Esophagus (tissue), 2 donors: ENCODE measurements around the gene UBE2I. TPM values are rescaled to one million over a fixed set of nuclear protein-coding genes. Genes with fewer than 3 reads are reported as not detected.

Source experiments
- H3K27ac ChIP-seq, 2 donors: one replicate each; pipeline ENCODE4 v1.5.1; 2013; ENCODE audit warnings: low read depth in 2 of 2, mild to moderate bottlenecking in 2 of 2, inconsistent platforms in 1 of 2, low read length in 1 of 2, moderate library complexity in 1 of 2
- H3K27me3 ChIP-seq, 2 donors: one replicate each; pipeline ENCODE4 v1.6.1; 2013; ENCODE audit warnings: low read length in 2 of 2, control low read depth in 1 of 2, mild to moderate bottlenecking in 1 of 2; ENCODE audit not compliant: insufficient read depth in 2 of 2, control insufficient read depth in 1 of 2
- H3K36me3 ChIP-seq, 2 donors: one replicate each; pipeline ENCODE4 v1.6.1; 2013; ENCODE audit warnings: low read length in 1 of 2; ENCODE audit not compliant: control insufficient read depth in 2 of 2, insufficient read depth in 2 of 2
- H3K4me1 ChIP-seq, 2 donors: one replicate each; pipeline ENCODE4 v1.6.1; 2013; ENCODE audit warnings: low read length in 1 of 2; ENCODE audit not compliant: control insufficient read depth in 2 of 2, insufficient read depth in 2 of 2
- H3K4me3 ChIP-seq, 2 donors: one replicate each; pipeline ENCODE4 v1.5.1; 2013; ENCODE audit warnings: low read length in 2 of 2, mild to moderate bottlenecking in 2 of 2, low read depth in 1 of 2, moderate library complexity in 1 of 2
- H3K9me3 ChIP-seq, 2 donors: one replicate each; pipeline ENCODE4 v1.6.1; 2013; ENCODE audit warnings: mild to moderate bottlenecking in 2 of 2, low read depth in 1 of 2, low read length in 1 of 2, moderate library complexity in 1 of 2; ENCODE audit not compliant: control insufficient read depth in 2 of 2, insufficient read depth in 1 of 2
- WGBS, 2 donors: extraction: QIAGEN DNeasy Blood & Tissue Kit; methylation state at CpG; one replicate each; pipeline ENCODE4 v1.1.7; 2013; 5-methylcytosine and 5-hydroxymethylcytosine counted together
- polyA plus RNA-seq, 2 donors: library from polyadenylated mRNA; stranded (reverse); fragments of 200-250 nt; gene quantifications; one replicate each; pipeline ENCODE4 v1.2.3, GENCODE V29; 2013
- donor health status: healthy with polysubstance abuse.
- donor health status: Bipolar disorder and iron deficiency.

Gene UBE2I
- polyA plus RNA-seq, 2 donors, result 35.4 to 56.9 TPM

GRCh38 chr16:1310832-1311200 lies 1.4 kb downstream of the UBE2I start:
- no peaks in the 10 kb centered on the region for H3K9me3 ChIP-seq
- H3K4me3 ChIP-seq, result peak overlapping the region; percentile 70 to 88
- peaks cover 10 to 35% of the 10 kb centered on the region in 2 donors for H3K36me3 ChIP-seq
- H3K27me3 ChIP-seq, result no peaks in the 10 kb centered on the region
- 1% methylated on average over 14 of the region's 14 CpGs for WGBS, 2 donors
- peak overlapping the region; percentile 89 to 97 for H3K27ac ChIP-seq
- H3K4me1 ChIP-seq, result peaks cover 12 to 21% of the 10 kb centered on the region in 2 donors

- WGBS, 2 donors, result 11 to 13% methylated on average over 13 of the region's 13 CpGs
- H3K4me1 ChIP-seq, result peaks cover 12 to 21% of the 10 kb centered on the region in 2 donors
- no peaks in the 10 kb centered on the region for H3K9me3 ChIP-seq
- H3K4me3 ChIP-seq, result peak overlapping the region; percentile 70 to 88
- no peak overlapping the region for H3K27ac ChIP-seq
- H3K27me3 ChIP-seq, result no peaks in the 10 kb centered on the region
- peaks cover 10 to 39% of the 10 kb centered on the region in 2 donors for H3K36me3 ChIP-seq
These were observed 1.8 kb downstream of the UBE2I start for GRCh38 chr16:1311212-1311737.

DNA sequence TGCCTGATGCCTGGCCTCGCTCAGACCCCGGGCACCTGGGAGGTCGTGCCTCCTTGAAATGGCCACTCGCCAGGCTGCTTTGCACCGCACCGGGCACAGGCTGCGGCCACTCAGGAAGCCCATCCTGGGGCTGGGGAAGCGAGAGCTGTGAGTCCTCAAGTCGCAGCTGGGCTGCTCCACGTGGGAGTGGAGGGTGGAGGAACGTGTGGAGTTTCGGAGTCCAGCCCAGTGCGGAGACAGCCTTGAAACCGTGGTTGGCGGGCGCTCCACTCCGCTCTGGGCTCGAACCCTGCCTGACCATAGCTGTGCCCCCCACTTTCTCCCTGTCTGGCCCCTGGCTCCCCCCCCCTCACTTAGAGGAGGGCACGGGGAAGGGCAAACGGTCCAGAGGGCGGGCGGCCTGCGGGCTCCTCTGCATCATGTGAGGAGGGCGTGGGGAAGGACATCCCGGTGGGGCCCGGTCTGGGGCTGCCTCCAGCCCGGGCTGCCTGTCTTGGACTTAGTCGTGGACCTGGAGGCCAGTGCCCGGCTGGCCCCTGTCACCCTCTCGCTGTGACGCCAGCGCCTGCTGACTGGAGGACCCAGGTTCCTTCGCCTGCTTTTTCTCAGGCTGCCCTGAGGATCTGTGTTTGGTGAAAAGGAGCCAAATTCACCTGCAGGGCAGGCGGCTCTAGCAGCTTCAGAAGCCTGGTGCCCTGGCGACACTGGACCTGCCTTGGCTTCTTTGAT lies 2.5 kb downstream of the UBE2I start:
- peaks cover 10 to 45% of the 10 kb centered on the region in 2 donors for H3K36me3 ChIP-seq
- 20 to 27% methylated on average over 34 to 35 of the region's 35 CpGs for WGBS, 2 donors
- H3K27me3 ChIP-seq, result no peaks in the 10 kb centered on the region
- peaks cover 12 to 21% of the 10 kb centered on the region in 2 donors for H3K4me1 ChIP-seq
- H3K27ac ChIP-seq, result no peak overlapping the region
- H3K9me3 ChIP-seq, result no peaks in the 10 kb centered on the region
- peak overlapping the region; percentile 70 to 88 for H3K4me3 ChIP-seq

- Histone ChIP-seq H3K27ac (no peak overlapping the region), H3K27me3 (no peaks in the 10 kb centered on the region)
These were observed 3.0 kb downstream of the UBE2I start for GRCh38 chr16:1312467-1312816.

GRCh38 chr16:1312903-1313302 lies 3.5 kb downstream of the UBE2I start:
- Histone ChIP-seq H3K36me3 (peaks cover 10 to 53% of the 10 kb centered on the region in 2 donors), H3K4me1 (peaks cover 12 to 21% of the 10 kb centered on the region in 2 donors), H3K4me3 (no peak overlapping the region), H3K9me3 (no peaks in the 10 kb centered on the region), H3K27ac (no peak overlapping the region), H3K27me3 (no peaks in the 10 kb centered on the region)
- 84 to 91% methylated on average over 15 of the region's 15 CpGs for whole genome bisulfite sequencing, 2 donors

More at GRCh38 chr16:1312467-1312816, 3.0 kb downstream of the UBE2I start:
- peak overlapping the region in 1 of 2 donors; percentile 88 for H3K4me3 ChIP-seq
- H3K36me3 ChIP-seq, result peaks cover 10 to 48% of the 10 kb centered on the region in 2 donors
- H3K4me1 ChIP-seq, result peaks cover 12 to 21% of the 10 kb centered on the region in 2 donors
- WGBS, 2 donors, result 63 to 72% methylated on average over 16 of the region's 16 CpGs
- H3K9me3 ChIP-seq, result no peaks in the 10 kb centered on the region

- peaks cover 12 to 21% of the 10 kb centered on the region in 2 donors for H3K4me1 ChIP-seq
- H3K9me3 ChIP-seq, result no peaks in the 10 kb centered on the region
- H3K4me3 ChIP-seq, result no peak overlapping the region
- H3K27ac ChIP-seq, result no peak overlapping the region
- H3K27me3 ChIP-seq, result no peaks in the 10 kb centered on the region
- H3K36me3 ChIP-seq, result peaks cover 10 to 60% of the 10 kb centered on the region in 2 donors
- 86 to 87% methylated on average over 38 of the region's 38 CpGs for WGBS, 2 donors
These were observed 4.4 kb downstream of the UBE2I start for GRCh38 chr16:1313721-1314369.

DNA sequence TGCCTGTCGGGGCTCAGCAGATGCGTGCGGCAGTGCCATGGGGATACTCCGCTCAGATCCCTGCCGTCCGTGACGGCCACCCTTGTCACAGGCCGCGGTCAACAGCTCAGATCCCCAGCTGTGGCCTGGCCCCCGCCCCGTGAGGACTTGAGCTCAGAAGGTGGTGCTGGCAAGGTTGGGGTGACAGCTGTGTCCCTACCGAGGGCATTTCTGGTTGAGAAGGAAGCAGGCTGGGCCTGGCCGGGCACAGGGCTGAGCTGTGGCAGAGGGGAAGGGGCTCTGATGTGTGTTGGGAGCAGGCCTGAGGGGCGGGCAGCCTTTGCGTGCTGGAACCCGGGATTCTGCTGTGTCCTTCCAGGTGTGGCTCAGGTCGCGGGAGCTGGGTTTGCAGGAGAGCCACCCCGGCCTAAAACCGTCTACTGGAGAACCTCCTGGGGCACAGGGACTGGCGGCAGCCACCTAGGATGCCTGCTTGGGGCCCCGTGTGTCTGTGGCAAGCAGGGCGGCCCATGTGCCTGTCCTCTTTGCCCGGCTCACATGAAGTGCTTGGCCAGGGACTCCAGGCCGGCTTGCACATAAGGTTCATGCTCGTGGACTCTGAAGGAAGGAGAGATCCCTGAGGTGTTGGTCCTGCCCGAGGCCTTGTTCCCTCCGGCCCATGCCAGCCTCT lies 5.1 kb downstream of the UBE2I start:
- no peaks in the 10 kb centered on the region for H3K9me3 ChIP-seq
- H3K4me1 ChIP-seq, result peaks cover 12 to 21% of the 10 kb centered on the region in 2 donors
- H3K27me3 ChIP-seq, result no peaks in the 10 kb centered on the region
- no peak overlapping the region for H3K4me3 ChIP-seq
- WGBS, 2 donors, result 87 to 89% methylated on average over 28 of the region's 28 CpGs
- no peak overlapping the region for H3K27ac ChIP-seq
- peaks cover 12 to 66% of the 10 kb centered on the region in 2 donors for H3K36me3 ChIP-seq

DNA sequence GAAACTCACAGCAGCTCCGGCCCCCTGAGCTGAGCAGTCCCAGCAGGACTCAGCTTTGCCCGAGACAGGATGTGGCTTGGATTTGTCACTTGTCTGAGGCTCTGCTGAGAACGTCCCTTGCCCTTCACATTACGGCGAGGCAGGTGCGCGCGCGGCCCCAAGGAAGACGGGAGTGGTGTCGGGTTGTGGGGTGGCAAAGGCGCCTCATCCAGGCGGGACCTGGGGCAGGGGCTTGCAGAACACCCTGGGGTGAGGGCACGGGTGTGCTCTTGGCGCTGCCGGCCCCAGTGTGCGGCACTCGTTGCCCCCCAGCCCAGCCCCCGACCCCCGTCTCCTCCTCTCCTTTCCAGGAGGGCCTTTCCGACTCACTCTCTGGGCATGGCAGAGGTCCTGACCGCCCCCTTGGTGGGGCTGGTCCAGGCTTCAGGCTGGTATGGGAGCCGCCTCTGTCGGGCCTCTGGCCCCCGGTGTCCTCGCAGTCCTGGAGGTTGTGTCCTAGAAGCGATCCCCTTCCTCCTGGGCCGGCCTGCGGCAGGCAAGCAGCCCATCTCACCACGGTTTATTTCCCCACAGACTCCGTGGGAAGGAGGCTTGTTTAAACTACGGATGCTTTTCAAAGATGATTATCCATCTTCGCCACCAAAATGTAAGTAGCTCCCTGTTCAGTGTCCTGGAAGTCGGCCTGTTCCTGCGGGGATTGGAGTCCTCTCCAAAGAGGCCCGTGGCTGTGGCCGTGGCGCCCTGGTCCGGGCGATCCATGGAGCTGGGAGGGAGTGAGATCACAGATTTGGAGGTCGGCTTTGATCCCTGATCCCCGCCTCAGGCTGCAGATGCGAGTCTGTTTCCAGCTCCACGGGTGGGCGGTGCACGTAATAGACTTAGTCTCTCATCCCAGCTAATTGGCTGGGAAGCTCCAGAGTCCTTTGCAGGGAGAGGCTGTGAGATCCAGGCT lies 5.9 kb downstream of the UBE2I start:
- Histone ChIP-seq H3K4me3 (no peak overlapping the region), H3K4me1 (peaks cover 12 to 21% of the 10 kb centered on the region in 2 donors), H3K27ac (no peak overlapping the region), H3K36me3 (peaks cover 20 to 74% of the 10 kb centered on the region in 2 donors), H3K27me3 (no peaks in the 10 kb centered on the region), H3K9me3 (no peaks in the 10 kb centered on the region)
- WGBS, 2 donors, result 82 to 84% methylated on average over 45 to 46 of the region's 46 CpGs

DNA sequence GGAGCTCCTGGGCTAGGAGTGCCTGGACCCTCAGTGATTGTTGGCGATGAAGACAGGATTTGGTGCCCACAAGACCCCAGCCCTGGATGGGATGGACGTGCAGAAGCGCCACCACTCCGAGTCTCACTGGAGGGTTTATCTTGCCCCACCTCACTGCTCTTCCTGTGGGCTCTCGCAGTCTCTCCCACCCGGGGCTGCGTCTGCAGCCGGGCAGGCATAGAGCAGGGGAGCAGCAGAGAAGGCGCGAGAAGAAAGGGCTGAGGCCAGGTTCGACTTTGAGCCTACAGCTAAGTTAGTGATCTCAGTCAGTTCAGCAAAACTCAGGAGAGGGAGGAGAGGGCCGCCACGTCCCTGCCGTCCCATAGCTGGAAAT lies 6.6 kb downstream of the UBE2I start:
- WGBS, 2 donors, result 89 to 92% methylated on average over 14 of the region's 14 CpGs
- Histone ChIP-seq H3K27me3 (no peaks in the 10 kb centered on the region), H3K27ac (no peak overlapping the region), H3K36me3 (peaks cover 23 to 81% of the 10 kb centered on the region in 2 donors), H3K4me1 (peaks cover 12 to 17% of the 10 kb centered on the region in 2 donors), H3K4me3 (no peak overlapping the region), H3K9me3 (no peaks in the 10 kb centered on the region)
